Aorta (tissue), 5 donors: ENCODE results near the gene THRB. TPM values are rescaled to one million over a fixed set of nuclear protein-coding genes. Genes with fewer than 3 reads are reported as not detected.
"Not testable (repeated sequence)": the region's sequence is repeated elsewhere in the genome, so short reads cannot be mapped to it uniquely, and the experiment has no call there.

Experiments used
- ATAC-seq: fragments of 200-7000 bp; cut with Tn5 transposase; one replicate; pipeline ENCODE4 v1.9.1; 2022; ENCODE audit warnings: moderate library complexity; ENCODE audit not compliant: low FRiP score
- DNase-seq, 2 donors: peaks; one replicate each; pipeline ENCODE4 v3.0.0-alpha.2; 2020
- H3K27ac ChIP-seq, 2 donors: one replicate each; pipeline ENCODE4 v1.5.1; 2013; ENCODE audit warnings: low read length in 2 of 2, mild to moderate bottlenecking in 2 of 2, moderate library complexity in 2 of 2, control low read depth in 1 of 2, inconsistent platforms in 1 of 2, low read depth in 1 of 2
- H3K27me3 ChIP-seq, 2 donors: one replicate each; pipeline ENCODE4 v1.6.1; 2013; ENCODE audit warnings: control low read depth in 1 of 2, low read length in 1 of 2, mild to moderate bottlenecking in 1 of 2, moderate library complexity in 1 of 2; ENCODE audit not compliant: insufficient read depth in 2 of 2, control insufficient read depth in 1 of 2
- H3K36me3 ChIP-seq, 2 donors: one replicate each; pipeline ENCODE4 v1.6.1; 2013; ENCODE audit warnings: control low read depth in 1 of 2, low read length in 1 of 2, mild to moderate bottlenecking in 1 of 2; ENCODE audit not compliant: insufficient read depth in 2 of 2, control insufficient read depth in 1 of 2
- H3K4me1 ChIP-seq, 2 donors: one replicate each; pipeline ENCODE4 v1.6.1; 2013; ENCODE audit warnings: low read length in 2 of 2, control low read depth in 1 of 2, mild to moderate bottlenecking in 1 of 2, moderate library complexity in 1 of 2; ENCODE audit not compliant: insufficient read depth in 2 of 2, control insufficient read depth in 1 of 2
- H3K4me3 ChIP-seq, 2 donors: one replicate each; pipeline ENCODE4 v1.5.1; 2013; ENCODE audit warnings: low read length in 2 of 2, control low read depth in 1 of 2, mild to moderate bottlenecking in 1 of 2
- H3K9me3 ChIP-seq: one replicate; pipeline ENCODE4 v1.6.1; 2013; ENCODE audit warnings: mild to moderate bottlenecking, low read length; ENCODE audit not compliant: control insufficient read depth
- WGBS, 2 donors: extraction: QIAGEN DNeasy Blood & Tissue Kit; methylation state at CpG; one replicate each; pipeline ENCODE4 v1.1.7; 2013; 5-methylcytosine and 5-hydroxymethylcytosine counted together
- intact Hi-C, 2 donors: fragments of 100-400 bp; cut with DNase I; formaldehyde crosslinking; loops; one replicate each; pipeline versions ENCODE4 v1.14.2 to v1.15.0; 2022
- polyA plus RNA-seq, 2 donors: library from polyadenylated mRNA; stranded (reverse); fragments of 200-250 nt; gene quantifications; one replicate each; pipeline ENCODE4 v1.2.3, GENCODE V29; 2013
- total RNA-seq, 2 donors: library from RNA; stranded (reverse); fragmentation: NEBNext Ultra II Directional; extraction: Animal tissue kit (Norgen Biotek cat#: 25700); gene quantifications; one replicate each; pipeline ENCODE4 v1.2.1, GENCODE V29; 2021
- donor health status: healthy with polysubstance abuse.
- donor health status: Bipolar disorder and iron deficiency.
- donor health status: DM: no; HTN: no; CAD: no.
- donor health status: DM: no; HTN: no; CAD: no.
- donor health status: DM: yes; HTN: yes; CAD: no.

Gene THRB
- total and polyA plus RNA-seq, 4 donors = 20.2 to 77.9 (median 42.8) TPM

DNA sequence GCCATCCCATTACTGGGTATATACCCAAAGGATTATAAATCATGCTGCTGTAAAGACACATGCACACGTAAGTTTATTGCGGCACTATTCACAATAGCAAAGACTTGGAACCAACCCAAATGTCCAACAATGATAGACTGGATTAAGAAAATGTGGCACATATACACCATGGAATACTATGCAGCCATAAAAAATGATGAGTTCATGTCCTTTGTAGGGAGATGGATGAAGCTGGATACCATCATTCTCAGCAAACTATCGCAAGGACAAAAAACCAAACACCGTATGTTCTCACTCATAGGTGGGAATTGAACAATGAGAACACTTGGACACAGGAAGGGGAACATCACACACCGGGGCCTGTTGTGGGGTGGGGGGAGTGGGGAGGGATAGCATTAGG, 95.9 kb downstream of the THRB start:
- H3K36me3 ChIP-seq, DNase-seq, intact Hi-C loops, H3K4me1 ChIP-seq, H3K27ac ChIP-seq, H3K9me3 ChIP-seq, H3K4me3 ChIP-seq, ATAC-seq, H3K27me3 ChIP-seq: not testable (repeated sequence)
- WGBS, 2 donors = 96 to 100% methylated on average over 4 to 5 of the region's 5 CpGs

DNA sequence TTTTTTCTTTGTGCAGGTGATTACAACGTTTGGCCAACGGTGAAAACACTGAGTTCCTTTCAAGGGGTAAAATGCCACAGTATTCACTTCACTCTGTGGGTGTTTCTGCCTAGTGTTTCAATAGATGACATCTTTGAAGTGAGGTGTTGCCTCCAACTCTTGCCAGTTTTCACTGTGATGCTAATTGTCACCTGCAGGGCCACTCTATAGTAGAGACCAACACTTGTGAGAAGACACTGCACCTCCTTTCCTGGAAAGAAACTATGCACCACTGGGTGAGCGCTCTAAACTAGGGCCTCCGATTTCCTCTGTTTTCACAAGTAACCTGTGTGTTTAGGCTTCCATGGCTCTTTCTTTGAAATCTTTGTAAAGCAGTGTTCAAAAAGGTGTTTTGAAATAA, 98.3 kb downstream of the THRB start:
- Histone ChIP-seq H3K4me1 (peaks cover 7% of the 10 kb centered on the region in 2 donors), H3K27ac (peak overlapping the region; percentile 39 to 51), H3K4me3 (no peak overlapping the region), H3K36me3 (no peaks in the 10 kb centered on the region), H3K27me3 (no peaks in the 10 kb centered on the region), H3K9me3 (no peaks in the 10 kb centered on the region)
- WGBS, 2 donors = 50 to 52% methylated on average over 4 of the region's 4 CpGs
- DNase-seq (no peak), ATAC-seq (no peak)
- intact Hi-C loops = no loop called here

DNA sequence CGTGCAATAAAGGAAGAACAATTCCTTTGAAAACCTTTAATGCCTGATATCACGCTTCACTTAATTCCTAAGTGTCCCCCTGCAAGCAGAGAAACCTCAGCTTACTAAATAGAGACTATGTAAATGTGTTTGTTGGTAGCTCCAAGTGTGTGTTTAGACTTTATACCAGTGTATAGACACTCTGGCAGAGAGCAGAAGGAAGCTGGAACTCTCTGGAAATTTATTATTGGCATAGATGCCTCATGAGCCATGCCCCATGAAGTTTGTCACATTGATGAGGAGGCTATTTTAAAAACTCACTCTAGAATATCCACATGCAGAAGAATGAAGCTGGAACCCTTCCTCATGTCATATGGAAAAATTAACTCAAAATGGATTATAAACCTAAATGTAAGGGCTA, 99.9 kb downstream of the THRB start:
- ATAC-seq = no peak
- intact Hi-C loops = loop anchor here in 1 of 2 donors (5.0 kb wide), 1 partner anchor 42 kb away; no protein-coding TSS in a partner anchor
- 62 to 66% methylated on average over 2 of the region's 2 CpGs for WGBS, 2 donors

DNA sequence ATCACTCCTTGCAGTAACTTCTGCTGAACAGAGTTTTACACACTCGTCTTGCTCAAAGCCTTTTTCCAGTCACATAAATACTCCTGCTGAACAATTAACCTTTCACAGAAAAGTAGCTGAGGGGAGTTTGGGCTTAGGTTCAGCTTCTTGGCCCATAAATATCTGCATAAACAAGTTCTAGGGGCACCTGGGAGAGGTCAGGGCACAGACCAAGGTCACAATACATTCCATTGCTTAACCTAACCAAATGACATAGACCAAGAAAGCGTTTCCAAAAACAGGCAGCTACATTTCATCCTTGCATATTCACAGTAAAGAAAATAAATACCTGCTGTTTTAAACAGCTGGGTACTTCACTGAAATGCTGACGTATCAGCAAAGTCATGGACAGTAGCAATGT, 101.3 kb downstream of the THRB start:
- 59 to 64% methylated on average over 3 of the region's 3 CpGs for WGBS, 2 donors
- H3K9me3 ChIP-seq = no peaks in the 10 kb centered on the region
- intact Hi-C loops = loop anchor here in 1 of 2 donors (5.0 kb wide), 1 partner anchor 41 kb away; no protein-coding TSS in a partner anchor

More for the DNA sequence above, 99.9 kb downstream of the THRB start:
- Histone ChIP-seq H3K27ac (no peak overlapping the region), H3K27me3 (no peaks in the 10 kb centered on the region), H3K4me3 (no peak overlapping the region), H3K36me3 (no peaks in the 10 kb centered on the region), H3K9me3 (no peaks in the 10 kb centered on the region), H3K4me1 (peaks cover 6 to 12% of the 10 kb centered on the region in 2 donors)
- DNase-seq = no peak

DNA sequence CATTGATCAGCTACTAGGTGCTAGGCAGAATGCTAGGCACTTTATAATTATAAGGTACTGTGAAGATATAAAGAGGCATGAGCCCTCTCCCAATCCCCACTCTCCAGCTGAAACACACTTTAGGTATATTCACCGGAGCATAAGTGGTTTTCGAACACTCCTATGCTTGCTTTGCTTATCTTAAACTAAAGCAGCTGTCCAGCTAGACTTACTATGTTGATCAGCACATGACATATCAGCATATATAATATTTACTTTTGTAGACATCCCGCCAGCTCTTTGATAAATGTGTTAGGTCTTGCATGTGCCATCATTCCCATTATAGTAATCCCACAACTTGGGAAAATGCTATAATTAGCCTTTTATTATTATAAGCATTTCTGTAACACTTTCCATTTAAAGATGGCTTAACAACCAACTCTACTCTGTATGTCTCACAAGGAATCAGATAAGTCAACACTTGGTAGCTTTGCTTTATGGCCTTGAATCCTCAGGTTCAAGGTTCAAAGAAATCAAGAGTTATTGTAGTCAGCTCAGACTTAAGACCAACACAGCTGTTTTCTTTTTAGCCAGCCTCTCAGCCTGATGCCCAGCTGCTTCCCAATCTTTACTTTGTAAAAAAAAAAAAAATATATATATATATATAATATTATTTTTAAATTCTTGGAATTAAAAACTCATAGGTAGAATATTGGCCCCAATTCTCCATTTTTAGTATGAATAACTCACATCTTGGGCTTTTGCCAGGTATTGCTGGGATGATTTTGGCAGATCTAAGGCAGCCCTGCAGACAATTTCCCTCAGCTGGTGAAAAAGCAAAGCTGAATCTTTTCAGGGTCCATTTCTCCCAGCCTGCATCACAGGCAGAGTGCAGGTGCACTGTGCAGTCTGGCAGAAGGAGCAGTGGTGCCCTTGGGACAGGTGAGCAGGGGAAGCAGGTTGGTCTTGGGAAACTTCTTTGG, 104.2 kb downstream of the THRB start:
- Histone ChIP-seq H3K4me3 (no peak overlapping the region), H3K27ac (peak overlapping the region; percentile 64 to 95), H3K27me3 (no peaks in the 10 kb centered on the region), H3K4me1 (peaks cover 15 to 29% of the 10 kb centered on the region in 2 donors), H3K36me3 (no peaks in the 10 kb centered on the region), H3K9me3 (no peaks in the 10 kb centered on the region)
- WGBS, 2 donors = 24 to 39% methylated on average over 3 of the region's 3 CpGs
- ATAC-seq (no peak), DNase-seq (no peak)
- intact Hi-C loops = loop anchor here in 1 of 2 donors (5.0 kb wide), 1 partner anchor 38 kb away; no protein-coding TSS in a partner anchor

More for the DNA sequence above, 101.3 kb downstream of the THRB start:
- H3K4me1 ChIP-seq = peaks cover 13 to 18% of the 10 kb centered on the region in 2 donors
- H3K36me3 ChIP-seq = no peaks in the 10 kb centered on the region
- ATAC-seq (no peak), DNase-seq (no peak)
- no peak overlapping the region for H3K4me3 ChIP-seq
- peak overlapping the region in 1 of 2 donors; percentile 57 for H3K27ac ChIP-seq
- no peaks in the 10 kb centered on the region for H3K27me3 ChIP-seq

DNA sequence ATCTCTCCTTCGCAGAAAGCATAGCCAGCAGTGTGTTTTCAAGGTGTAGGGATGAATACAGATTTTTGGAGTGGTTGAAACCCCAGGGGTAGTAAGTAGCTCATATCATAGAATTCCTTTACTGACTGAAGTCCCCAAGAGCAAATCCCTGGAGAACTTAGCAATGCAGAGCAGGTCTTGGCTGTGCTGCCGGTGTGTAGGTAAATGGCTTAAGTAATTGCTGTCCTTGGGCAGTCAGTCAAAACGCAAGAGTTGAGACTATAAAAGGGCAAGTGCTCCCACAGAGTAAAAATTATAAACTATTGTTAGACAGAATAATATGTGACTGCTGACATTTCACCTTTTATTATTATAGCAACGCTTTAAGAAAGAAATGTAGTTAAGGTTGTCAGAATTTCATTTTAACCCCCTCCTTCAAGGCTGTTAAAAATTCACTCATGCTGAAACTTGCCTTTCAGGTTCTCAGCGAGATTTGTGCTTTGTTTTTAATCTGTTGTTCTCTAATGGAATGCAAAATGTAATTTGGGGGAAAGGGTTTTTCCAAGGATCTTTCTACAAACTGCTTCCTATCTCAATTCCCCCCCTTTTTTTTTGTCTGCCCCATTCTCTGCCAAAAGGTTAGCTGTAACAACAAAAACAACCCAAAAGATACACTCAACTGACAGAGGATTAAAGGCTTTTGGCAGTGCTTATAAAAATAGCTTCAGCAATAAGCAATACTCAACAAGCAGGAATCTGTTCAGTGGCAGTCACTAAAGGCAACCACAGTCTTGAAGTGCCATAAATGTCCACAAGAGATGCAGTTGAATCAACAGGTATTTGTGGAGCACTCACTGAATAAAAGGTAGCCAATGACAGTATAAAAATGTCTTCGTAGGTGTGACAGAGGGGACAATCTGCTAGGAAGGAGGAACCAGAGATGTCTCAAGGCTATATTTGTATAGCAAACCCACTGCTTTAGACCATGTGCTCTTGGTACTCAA, 105.3 kb downstream of the THRB start:
- Histone ChIP-seq H3K9me3 (no peaks in the 10 kb centered on the region), H3K27ac (peak overlapping the region; percentile 92 to 95), H3K4me1 (peaks cover 12 to 29% of the 10 kb centered on the region in 2 donors), H3K36me3 (no peaks in the 10 kb centered on the region), H3K27me3 (no peaks in the 10 kb centered on the region), H3K4me3 (no peak overlapping the region)
- WGBS, 2 donors = 19 to 24% methylated on average over 6 of the region's 6 CpGs
- no peak for DNase-seq
- ATAC-seq = peak; percentile 39
- intact Hi-C loops = loop anchor here (5.0 kb wide), 2 partner anchors 37 to 73 kb away; no protein-coding TSS in a partner anchor

DNA sequence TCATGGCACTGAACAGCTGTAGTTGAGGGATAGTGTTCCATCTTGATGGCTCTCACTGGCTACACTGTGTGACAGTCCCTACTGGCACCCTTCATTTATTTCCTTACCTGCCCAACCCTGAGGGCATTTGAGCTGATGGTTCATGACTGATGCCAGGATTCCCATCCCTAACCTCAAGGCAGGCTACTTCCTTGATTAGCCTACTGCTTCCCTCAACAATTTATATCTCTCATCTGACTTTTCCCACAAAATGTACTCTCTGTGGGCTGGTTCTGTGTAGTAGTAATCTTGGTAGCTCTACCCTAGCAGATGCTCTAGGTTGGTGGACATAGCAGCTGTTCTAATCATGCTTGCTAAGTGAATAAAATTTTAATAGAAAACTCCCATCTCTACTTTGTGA, 106.0 kb downstream of the THRB start:
- peaks cover 12 to 29% of the 10 kb centered on the region in 2 donors for H3K4me1 ChIP-seq
- intact Hi-C loops = loop anchor here in 1 of 2 donors (5.0 kb wide), 1 partner anchor 74 kb away; no protein-coding TSS in a partner anchor

DNA sequence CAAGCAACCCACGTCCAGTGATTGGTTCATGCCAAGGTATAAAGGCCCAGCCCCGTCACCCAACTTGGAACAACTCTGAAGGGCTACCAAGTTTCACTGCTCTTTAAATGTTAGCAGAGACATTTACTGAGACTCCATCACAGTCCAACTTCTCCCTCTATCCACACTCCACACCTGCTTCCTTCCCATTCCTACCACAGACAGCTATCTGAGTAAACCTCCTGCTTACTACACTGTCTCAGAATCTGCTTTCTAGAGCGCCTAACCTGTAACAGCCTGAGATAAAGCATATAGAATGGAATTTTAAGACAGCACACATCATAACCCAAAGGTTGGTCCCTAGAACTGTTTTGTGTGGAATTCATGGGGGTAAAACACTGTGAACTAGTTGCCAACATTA, 106.5 kb downstream of the THRB start:
- Histone ChIP-seq H3K4me3 (no peak overlapping the region), H3K27ac (peak overlapping the region; percentile 70 to 82), H3K4me1 (peaks cover 12 to 27% of the 10 kb centered on the region in 2 donors), H3K9me3 (no peaks in the 10 kb centered on the region), H3K27me3 (no peaks in the 10 kb centered on the region), H3K36me3 (no peaks in the 10 kb centered on the region)
- WGBS, 2 donors = 65 to 66% methylated on average over 3 of the region's 3 CpGs
- DNase-seq (no peak), ATAC-seq (no peak)
- intact Hi-C loops = loop anchor here in 1 of 2 donors (5.0 kb wide), 1 partner anchor 74 kb away; no protein-coding TSS in a partner anchor

More for the DNA sequence above, 106.0 kb downstream of the THRB start:
- Histone ChIP-seq H3K9me3 (no peaks in the 10 kb centered on the region), H3K27ac (peak overlapping the region; percentile 82 to 95), H3K4me3 (no peak overlapping the region), H3K36me3 (no peaks in the 10 kb centered on the region), H3K27me3 (no peaks in the 10 kb centered on the region)
- no peak for ATAC-seq
- no peak for DNase-seq
